K562 (cell line): ENCODE results near the gene SLC4A9. TPM values are rescaled to one million over a fixed set of nuclear protein-coding genes. Genes with fewer than 3 reads are reported as not detected.

Source experiments
- ATAC-seq: fragments of 200-7000 bp; cut with Tn5 transposase; 3 replicates; pipeline ENCODE4 v1.9.1; 2020; ENCODE audit warnings: moderate library complexity
- BruUV-seq: library from RNA; stranded (reverse); fragments of 400-500 nt; replicated peaks from 2 replicates; lab custom pipeline; 2021; lab: Mats Ljungman, UMichigan
- CTCF ChIA-PET: fragments of 300-600 bp; formaldehyde crosslinking; extraction: SDS; loops from one replicate; lab custom pipeline; 2021; ENCODE audit warnings: low intra/inter-chr PET ratio; lab: Yijun Ruan, JAX
- POLR2A ChIA-PET: fragments of 300-600, 350-650 bp; sonication (Branson Sonifier 250); formaldehyde crosslinking; extraction: SDS; loops from one replicate; lab custom pipeline; 2021; ENCODE audit warnings: antibody characterized with exemption, inconsistent platforms; lab: Yijun Ruan, JAX
- DNase-seq, 4 experiments: peaks; one replicate each; pipeline versions ENCODE4 v3.0.0 to v3.0.0-alpha.2; 2011 to 2018; ENCODE audit warnings: low spot score in 3 of 4, mixed read lengths in 3 of 4; ENCODE audit errors: extremely low read depth in 1 of 4
- FAIRE-seq: peaks from 2 replicates; lab custom pipeline; 2011; peaks lifted over from hg19 to GRCh38; lab: Jason Lieb, UNC
- H2AFZ ChIP-seq: 2 replicates; pipeline ENCODE4 v1.6.0; 2011; ENCODE audit warnings: low read depth, low read length, control low read depth, inconsistent platforms
- H3K27ac ChIP-seq: fragments of 200-600 bp; 3 replicates; pipeline ENCODE4 v1.8.0; 2011; ENCODE audit warnings: low read depth, mild to moderate bottlenecking, control low read depth, inconsistent platforms, low read length, moderate library complexity, mixed read lengths; ENCODE audit errors: extremely low read depth
- H3K27me3 ChIP-seq, 2 experiments: fragments of 300-600 bp in 1 of 2; 2 replicates in 1 of 2; 3 replicates in 1 of 2; pipeline versions ENCODE4 v1.6.0 to v1.8.0; 2011; ENCODE audit warnings: inconsistent platforms in 2 of 2, low read length in 2 of 2, mild to moderate bottlenecking in 1 of 2, mixed read lengths in 1 of 2, moderate library complexity in 1 of 2; ENCODE audit not compliant: control insufficient read depth in 2 of 2, insufficient read depth in 2 of 2
- H3K36me3 ChIP-seq: fragments of 300-600 bp; 3 replicates; pipeline ENCODE4 v1.8.0; 2011; ENCODE audit warnings: mild to moderate bottlenecking, low read length, inconsistent platforms; ENCODE audit not compliant: control insufficient read depth, insufficient read depth
- H3K4me1 ChIP-seq, 2 experiments: fragments of 200-600 bp in 1 of 2; replicated peaks in 1 of 2; 2 replicates in 1 of 2; 3 replicates in 1 of 2; pipeline versions ENCODE4 v1.5.1 to v1.8.0; 2011; ENCODE audit warnings: inconsistent platforms in 2 of 2, low read length in 2 of 2, mild to moderate bottlenecking in 1 of 2, mixed read lengths in 1 of 2, moderate library complexity in 1 of 2; ENCODE audit not compliant: control insufficient read depth in 2 of 2, insufficient read depth in 2 of 2
- H3K4me2 ChIP-seq: 2 replicates; pipeline ENCODE4 v1.6.1; 2011; ENCODE audit warnings: low read length, control low read depth, inconsistent platforms, mixed read lengths; ENCODE audit not compliant: insufficient read depth
- H3K4me3 ChIP-seq: fragments of 200-600 bp; sonication (generic), shearing (Covaris generic); 2 replicates; pipeline ENCODE4 v1.5.1; 2016; ENCODE audit warnings: control low read depth, inconsistent platforms
- H3K79me2 ChIP-seq: fragments of 200-600 bp; 3 replicates; pipeline ENCODE4 v1.8.0; 2011; ENCODE audit warnings: low read length, inconsistent platforms; ENCODE audit not compliant: control insufficient read depth, insufficient read depth
- H3K9ac ChIP-seq, 2 experiments: 2 replicates each; pipeline versions ENCODE4 v1.6.0 to v1.6.1; 2011; ENCODE audit warnings: low read depth in 2 of 2, low read length in 2 of 2, control low read depth in 1 of 2, inconsistent platforms in 1 of 2, mild to moderate bottlenecking in 1 of 2, mixed read lengths in 1 of 2; ENCODE audit not compliant: insufficient read depth in 1 of 2
- H3K9me1 ChIP-seq: one replicate; pipeline ENCODE4 v1.6.0; 2011; ENCODE audit warnings: inconsistent platforms, mild to moderate bottlenecking, low read length, moderate library complexity; ENCODE audit not compliant: control insufficient read depth, insufficient read depth
- H3K9me3 ChIP-seq: replicated peaks from 2 replicates; pipeline ENCODE4 v1.5.1; 2011; ENCODE audit warnings: low read depth, low read length, inconsistent platforms; ENCODE audit not compliant: control insufficient read depth, insufficient read depth
- H4K20me1 ChIP-seq: replicated peaks from 2 replicates; pipeline ENCODE4 v1.6.1; 2011; ENCODE audit warnings: low read length, inconsistent platforms, mixed read lengths; ENCODE audit not compliant: control insufficient read depth, insufficient read depth
- CBX2 ChIP-seq: fragments of 200-600 bp; sonication (generic); IDR thresholded peaks from one replicate; pipeline ENCODE4 v1.6.1; 2012; ENCODE audit warnings: mild to moderate bottlenecking, low read length, inconsistent platforms; ENCODE audit not compliant: insufficient read depth, poor library complexity, severe bottlenecking
- CEBPB ChIP-seq: fragments of 450-650 bp; IDR thresholded peaks from 2 replicates; pipeline ENCODE4 v1.6.1; 2016; ENCODE audit warnings: missing genetic modification characterization, missing compliant biosample characterization
- CEBPG ChIP-seq, 3 experiments: fragments of 200-800 bp in 1 of 3; sonication (Bioruptor generic) in 1 of 3; sonication (generic) in 1 of 3; formaldehyde crosslinking in 1 of 3; IDR thresholded peaks in 2 of 3; conservative IDR thresholded peaks in 1 of 3; 2 replicates each; pipeline versions ENCODE4 v1.6.1 to v1.8.0; 2016 to 2022; ENCODE audit warnings: missing compliant biosample characterization in 2 of 3, missing genetic modification characterization in 2 of 3, mild to moderate bottlenecking in 1 of 3, missing genetic modification reagents in 1 of 3
- CREB3L1 ChIP-seq: fragments of 450-650 bp; IDR thresholded peaks from 2 replicates; pipeline ENCODE4 v1.6.1; 2014; ENCODE audit warnings: low read depth, mild to moderate bottlenecking, moderate library complexity, borderline replicate concordance
- MAFG ChIP-seq: fragments of 450-650 bp; conservative IDR thresholded peaks from 2 replicates; pipeline ENCODE4 v1.6.1; 2016; ENCODE audit warnings: missing genetic modification characterization, missing compliant biosample characterization
- NCOA2 ChIP-seq, 2 experiments: fragments of 450-650 bp; IDR thresholded peaks; 2 replicates each; pipeline ENCODE4 v1.6.1; 2018; ENCODE audit warnings: mild to moderate bottlenecking in 2 of 2, moderate library complexity in 1 of 2; ENCODE audit not compliant: partially characterized antibody in 2 of 2
- REST ChIP-seq, 2 experiments: fragments of 450-650 bp; formaldehyde crosslinking in 1 of 2; IDR thresholded peaks; 2 replicates each; pipeline versions ENCODE4 v1.4.0 to v1.6.1; 2014 to 2020; ENCODE audit warnings: mild to moderate bottlenecking in 2 of 2, borderline replicate concordance in 1 of 2, low read depth in 1 of 2
- SMAD2 ChIP-seq: fragments of 150-350 bp; IDR thresholded peaks from 2 replicates; pipeline ENCODE4 v1.6.1; 2014; ENCODE audit warnings: low read depth, mild to moderate bottlenecking, low read length
- ZNF778 ChIP-seq: fragments of 450-650 bp; formaldehyde crosslinking; IDR thresholded peaks from 2 replicates; pipeline ENCODE4 v1.4.0; 2020; ENCODE audit warnings: mild to moderate bottlenecking, moderate library complexity
- WGBS: fragments of 100-300 bp; shearing (Covaris generic); methylation state at CpG from one replicate; pipeline ENCODE4 v1.1.6; 2016; ENCODE audit warnings: low coverage, mixed read lengths; ENCODE audit not compliant: insufficient coverage; ENCODE audit errors: missing lambda C conversion rate; 5-methylcytosine and 5-hydroxymethylcytosine counted together
- in situ Hi-C: fragments of 300-500 bp; cut with MboI; formaldehyde crosslinking; loops from 4 replicates; pipeline ENCODE4 v1.15.0; 2018; ENCODE audit warnings: inconsistent platforms, mixed read lengths
- intact Hi-C: fragments of 100-400 bp; cut with micrococcal nuclease; formaldehyde crosslinking; loops from 2 replicates; pipeline ENCODE4 v1.14.2; 2022
- polyA plus RNA-seq, 8 experiments: library from polyadenylated mRNA; depleted of rRNA in 4 of 8; stranded (reverse) in 5 of 8; unstranded in 3 of 8; fragments of >200 nt; fragmentation: Nextera tagmentation in 2 of 8; fragmentation: Illumina TruSeq in 1 of 8; extraction: Ambion mirVana in 2 of 8; extraction: Trizol in 1 of 8; gene quantifications; 2 replicates each; pipeline versions ENCODE4 v1.2.1 to v1.2.3, GENCODE V29; 2011 to 2014; ENCODE audit warnings: inconsistent platforms in 1 of 8, missing spikeins in 1 of 8
- total RNA-seq, 7 experiments: library from RNA; depleted of rRNA in 6 of 7; stranded (reverse); fragments of >200 nt in 6 of 7; fragmentation: Illumina TruSeq in 2 of 7; extraction: Trizol in 2 of 7; gene quantifications; 2 replicates each; pipeline versions ENCODE4 v1.2.1 to v1.2.3, GENCODE V29; 2011 to 2021; ENCODE audit warnings: low replicate concordance in 1 of 7

Gene SLC4A9
- total and polyA plus RNA-seq, 9 of the 15 experiments (the other 6 are each of a cell fraction or from before 2014, with no cell fraction given): 0.05 to 0.13 TPM; not detected in 7

- TF ChIP-seq NCOA2 (IDR thresholded peaks at IDR 0.05; ENCODE audit: partially characterized antibody in 2 of 2) (peak in 1 of 2 experiments; percentile 16), CBX2 (no peak), ZNF778 (CRISPR knock-in tag) (no peak), CEBPG (CRISPR knock-in tag; IDR thresholded peaks at IDR 0.05) (no peak), CEBPG (tag; conservative IDR thresholded peaks at IDR 0.05 in 1 of 2, IDR thresholded peaks at IDR 0.05 in 1 of 2) (peak; percentile 12 to 47; a peak in 1 of 4 replicates), CEBPB (tag) (peak; percentile 61), MAFG (tag) (no peak), SMAD2 (no peak), CREB3L1 (no peak), REST (IDR thresholded peaks at IDR 0.05; ENCODE audit: borderline replicate concordance) (no peak), REST (CRISPR knock-in tag; IDR thresholded peaks at IDR 0.05; ENCODE audit: low read depth) (no peak)
- TF ChIP-seq, all 486 proteins: peak for 3
- H3K27me3 ChIP-seq: no peaks in the 10 kb centered on the region
- no peak overlapping the region for H3K4me3 ChIP-seq
- DNase-seq: no peak
- POLR2A ChIA-PET: no interaction called here
- in situ Hi-C loops: no loop called here
- peaks cover 0 to 4% of the 10 kb centered on the region in 2 experiments; a peak in 1 of 5 replicates for H3K4me1 ChIP-seq
- H3K9ac ChIP-seq: no peak overlapping the region
- WGBS: 59% methylated on average over 1 of the region's 1 CpG
- peaks cover 4% of the 10 kb centered on the region for H3K9me1 ChIP-seq
- H3K4me2 ChIP-seq: no peak overlapping the region
- no peaks in the 10 kb centered on the region for H3K9me3 ChIP-seq
- no peak for FAIRE-seq
- ATAC-seq: no peak
- H3K36me3 ChIP-seq: peaks cover 43% of the 10 kb centered on the region; the same call in 1 of the 3 replicates
- no peak overlapping the region for H3K27ac ChIP-seq
- H4K20me1 ChIP-seq: no peaks in the 10 kb centered on the region; the same call in 1 of the 2 replicates
- no TSS peak for BruUV-seq
- CTCF ChIA-PET: no interaction called here
- intact Hi-C loops: no loop called here
- H3K79me2 ChIP-seq: peaks cover 92% of the 10 kb centered on the region
- H2AFZ ChIP-seq: no peak overlapping the region
Observed at GRCh38 chr5:140413230-140413629, 53.2 kb downstream of the SLC4A9 start.
